Activated naive CD4-positive, alpha-beta T cell treated with anti-CD3 and anti-CD28 coated beads for 36 hours (primary cell): ENCODE results near the gene ETV6. TPM values are rescaled to one million over a fixed set of nuclear protein-coding genes. Genes with fewer than 3 reads are reported as not detected.

Experiments used
- CTCF ChIA-PET: fragments of 350-600 bp; sonication (Branson Sonifier 250); formaldehyde crosslinking; loops from one replicate; lab custom pipeline; 2021; ENCODE audit warnings: antibody characterized with exemption; lab: Charles Lee
- DNase-seq: peaks from one replicate; pipeline ENCODE4 v3.0.0-alpha.2; 2020
- H3K27ac Mint-ChIP-seq: one replicate; pipeline ENCODE4 v1.8.0; 2021; ENCODE audit warnings: mild to moderate bottlenecking, mixed read lengths
- H3K27me3 Mint-ChIP-seq: one replicate; pipeline ENCODE4 v1.8.0; 2021; ENCODE audit warnings: low read depth, mixed read lengths
- H3K36me3 Mint-ChIP-seq: one replicate; pipeline ENCODE4 v1.8.0; 2021; ENCODE audit warnings: low read depth, mixed read lengths
- H3K4me1 Mint-ChIP-seq: one replicate; pipeline ENCODE4 v1.8.0; 2021; ENCODE audit warnings: low read depth, mixed read lengths
- H3K4me3 Mint-ChIP-seq: one replicate; pipeline ENCODE4 v1.8.0; 2021; ENCODE audit warnings: mild to moderate bottlenecking, moderate library complexity, mixed read lengths
- H3K9me3 Mint-ChIP-seq: one replicate; pipeline ENCODE4 v1.8.0; 2021; ENCODE audit warnings: mixed read lengths
- intact Hi-C: fragments of 100-400 bp; cut with micrococcal nuclease; formaldehyde crosslinking; loops from one replicate; pipeline ENCODE4 v1.15.1; 2023
- total RNA-seq, 2 experiments: library from RNA; stranded (reverse); gene quantifications; one replicate each; pipeline ENCODE4 v1.2.3, GENCODE V29; 2021

ETV6 gene
- total RNA-seq, 2 experiments from 2014 or later: 48.1 to 48.6 TPM

DNA sequence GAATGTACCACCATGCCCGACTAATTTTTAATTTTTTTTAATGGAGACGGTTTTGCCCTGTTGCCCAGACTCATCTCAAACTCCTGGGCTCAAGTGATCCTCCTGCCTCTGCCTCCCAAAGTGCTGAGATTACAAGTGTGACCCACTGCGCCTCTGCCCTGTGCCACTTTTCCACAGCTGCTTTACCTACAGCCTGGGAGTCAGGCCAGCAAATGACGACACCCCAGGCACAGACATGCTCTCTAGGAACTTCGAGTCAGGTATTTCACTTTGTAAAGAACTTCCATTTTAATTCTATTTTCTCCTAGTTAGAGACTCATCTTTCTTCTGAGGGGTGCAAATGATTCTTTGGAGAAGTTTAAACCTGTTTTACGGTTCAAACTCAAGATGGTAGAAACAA is 89.0 kb downstream of the ETV6 start:
- no peak for DNase-seq
- no peaks in the 10 kb centered on the region for H3K9me3 Mint-ChIP-seq
- CTCF ChIA-PET: no interaction called here
- H3K4me1 Mint-ChIP-seq: peaks cover 54% of the 10 kb centered on the region
- intact Hi-C loops: no loop called here
- H3K27me3 Mint-ChIP-seq: no peaks in the 10 kb centered on the region
- peaks cover 6% of the 10 kb centered on the region for H3K36me3 Mint-ChIP-seq
- no peak overlapping the region for H3K27ac Mint-ChIP-seq
- no peak overlapping the region for H3K4me3 Mint-ChIP-seq

DNA sequence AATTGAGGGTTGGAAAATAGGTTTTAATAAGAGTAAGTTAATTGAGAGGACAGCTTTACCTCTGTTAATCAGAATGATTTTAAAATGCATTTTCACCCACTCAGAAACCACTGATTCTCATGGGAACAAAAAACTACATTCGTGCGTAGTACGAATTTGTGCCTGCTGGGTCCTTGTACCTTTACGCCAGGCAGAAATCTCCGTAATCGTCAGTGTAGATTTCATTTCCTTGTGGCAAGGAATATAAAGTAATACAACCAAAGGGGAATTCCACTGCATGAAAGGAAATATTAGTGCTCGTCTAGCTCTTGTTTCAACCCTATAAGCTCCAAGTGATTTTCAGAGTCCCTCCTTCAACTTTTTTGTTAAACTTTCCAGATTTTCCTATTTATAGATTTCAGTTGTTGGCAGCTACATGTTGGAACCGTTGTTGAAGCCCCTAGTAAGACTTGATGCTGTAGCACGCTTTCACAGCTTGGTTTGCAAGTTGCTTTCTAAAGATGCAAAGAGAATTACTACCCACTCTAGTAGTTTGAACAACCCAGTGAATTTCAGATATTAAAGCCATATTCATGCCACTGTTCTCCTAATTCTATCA is 90.6 kb downstream of the ETV6 start:
- CTCF ChIA-PET: no interaction called here
- Mint-ChIP-seq H3K4me3 (no peak overlapping the region), H3K4me1 (peaks cover 53% of the 10 kb centered on the region), H3K9me3 (no peaks in the 10 kb centered on the region), H3K27me3 (no peaks in the 10 kb centered on the region), H3K36me3 (peaks cover 5% of the 10 kb centered on the region), H3K27ac (no peak overlapping the region)
- intact Hi-C loops: no loop called here
- DNase-seq: no peak

DNA sequence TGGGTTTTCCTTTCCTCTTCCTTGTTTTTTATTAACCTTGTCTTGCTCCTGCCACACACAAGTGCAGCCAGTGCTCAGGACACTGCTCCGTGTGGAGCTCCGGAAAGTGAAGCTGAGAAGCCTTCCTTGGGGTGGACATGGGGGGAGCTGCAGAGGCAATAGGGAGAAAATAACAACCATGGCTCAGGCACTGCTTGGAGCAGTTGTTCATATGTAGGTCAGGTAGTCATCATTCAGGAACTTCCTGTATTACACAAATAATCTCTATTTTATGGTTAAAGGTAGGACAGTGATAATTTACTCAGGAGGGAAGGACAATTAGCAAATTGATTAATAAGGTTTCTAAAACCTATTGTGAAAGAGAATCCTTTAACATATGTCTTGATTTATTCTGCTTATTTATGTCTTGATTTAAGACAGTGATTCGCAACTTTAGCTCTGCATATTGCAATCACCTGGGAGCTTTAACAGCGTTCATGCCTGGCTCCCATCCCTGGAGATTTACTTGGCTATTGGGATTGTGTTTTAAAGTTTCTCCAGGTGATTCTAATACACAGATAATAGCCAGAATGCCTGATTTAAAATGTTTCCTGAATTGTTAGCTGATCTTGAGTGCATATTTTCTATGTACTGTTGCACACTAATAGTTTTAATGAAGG is 92.1 kb downstream of the ETV6 start:
- Mint-ChIP-seq H3K4me3 (no peak overlapping the region), H3K27me3 (no peaks in the 10 kb centered on the region), H3K9me3 (no peaks in the 10 kb centered on the region), H3K27ac (no peak overlapping the region), H3K4me1 (peaks cover 62% of the 10 kb centered on the region), H3K36me3 (peaks cover 5% of the 10 kb centered on the region)
- intact Hi-C loops: no loop called here
- DNase-seq: no peak
- CTCF ChIA-PET: interaction anchor here (1.0 kb wide), 1 partner anchor 18 kb away, joined by 3 read pairs; no protein-coding TSS in a partner anchor

DNA sequence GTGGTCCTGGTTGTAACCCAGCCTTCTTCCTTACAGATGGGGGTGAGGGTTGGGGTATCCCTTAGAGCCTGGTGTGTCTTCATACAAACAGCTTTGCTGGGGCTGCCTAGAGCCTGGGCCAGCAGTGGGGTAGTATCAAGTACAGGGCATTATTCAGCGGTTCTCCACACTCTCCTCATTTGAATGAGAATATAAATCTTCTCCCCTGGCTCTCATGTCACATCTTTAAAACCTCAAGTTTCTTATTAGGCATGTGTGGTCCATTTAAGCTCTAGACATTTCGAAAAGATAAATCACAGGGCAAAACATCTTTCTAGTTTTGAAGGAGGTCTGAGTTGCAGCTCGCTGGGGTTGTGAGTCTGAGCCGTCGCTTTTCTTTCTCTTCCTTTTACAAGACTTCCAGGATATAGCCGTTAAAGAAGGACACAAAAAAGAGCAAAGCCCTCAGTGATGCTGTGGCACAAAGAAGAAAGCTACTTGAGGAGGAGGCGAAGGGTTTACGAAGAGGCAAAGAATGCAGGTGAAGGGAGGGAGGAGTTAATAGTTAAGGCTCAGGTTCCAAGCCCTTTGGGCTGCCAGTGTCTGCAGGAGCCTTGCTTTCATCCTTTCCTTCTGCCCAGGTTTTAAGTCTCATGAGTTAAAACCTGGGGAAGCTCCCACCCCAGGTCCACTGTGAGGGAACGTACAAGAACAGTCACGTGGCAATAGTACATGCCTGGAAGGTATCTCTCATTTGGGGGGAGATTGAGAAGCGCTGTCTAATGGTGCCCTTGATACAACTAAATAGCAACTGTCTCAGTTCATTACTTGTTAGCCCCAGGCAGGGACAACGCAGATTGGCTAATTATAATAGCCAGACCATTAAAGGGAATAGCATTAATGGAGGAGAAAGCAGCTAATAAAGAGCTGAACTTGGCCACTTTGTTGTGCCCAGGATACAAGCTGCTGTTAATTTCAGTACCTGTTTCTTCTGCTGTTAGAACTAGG is 94.2 kb downstream of the ETV6 start:
- no peaks in the 10 kb centered on the region for H3K9me3 Mint-ChIP-seq
- DNase-seq: no peak
- H3K4me3 Mint-ChIP-seq: no peak overlapping the region
- no peaks in the 10 kb centered on the region for H3K27me3 Mint-ChIP-seq
- peaks cover 51% of the 10 kb centered on the region for H3K4me1 Mint-ChIP-seq
- peaks cover 4% of the 10 kb centered on the region for H3K36me3 Mint-ChIP-seq
- CTCF ChIA-PET: interaction anchor here (0.6 to 1.8 kb wide), 3 partner anchors 12 to 309 kb away, joined by 4 to 5 read pairs (median 4); no protein-coding TSS in a partner anchor
- intact Hi-C loops: no loop called here
- no peak overlapping the region for H3K27ac Mint-ChIP-seq

DNA sequence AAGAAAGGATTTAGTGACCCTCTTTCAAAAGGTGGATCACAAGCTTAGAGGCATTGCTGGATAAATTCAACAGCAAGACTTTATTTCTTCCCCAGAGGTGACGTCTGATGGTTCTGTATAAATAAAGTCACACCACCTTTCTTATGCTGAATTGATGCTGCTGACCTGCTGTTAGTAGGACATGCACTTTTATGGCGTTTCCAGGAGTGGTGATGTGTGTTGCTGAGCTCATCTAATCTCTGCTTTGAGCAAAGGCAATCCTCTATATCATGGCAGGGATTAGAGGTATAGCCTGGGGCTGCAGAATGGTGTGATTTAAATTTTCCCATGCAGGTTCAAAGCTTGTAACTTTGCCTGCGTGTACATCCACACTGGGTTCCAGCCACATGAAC is 94.9 kb downstream of the ETV6 start:
- Mint-ChIP-seq H3K4me1 (peaks cover 47% of the 10 kb centered on the region), H3K27ac (no peak overlapping the region), H3K36me3 (peaks cover 3% of the 10 kb centered on the region), H3K27me3 (no peaks in the 10 kb centered on the region), H3K4me3 (no peak overlapping the region), H3K9me3 (no peaks in the 10 kb centered on the region)
- intact Hi-C loops: no loop called here
- CTCF ChIA-PET: interaction anchor here (1.1 to 1.8 kb wide), 3 partner anchors 10 to 163 kb away, joined by 3 to 5 read pairs (median 4); no protein-coding TSS in a partner anchor
- DNase-seq: no peak

DNA sequence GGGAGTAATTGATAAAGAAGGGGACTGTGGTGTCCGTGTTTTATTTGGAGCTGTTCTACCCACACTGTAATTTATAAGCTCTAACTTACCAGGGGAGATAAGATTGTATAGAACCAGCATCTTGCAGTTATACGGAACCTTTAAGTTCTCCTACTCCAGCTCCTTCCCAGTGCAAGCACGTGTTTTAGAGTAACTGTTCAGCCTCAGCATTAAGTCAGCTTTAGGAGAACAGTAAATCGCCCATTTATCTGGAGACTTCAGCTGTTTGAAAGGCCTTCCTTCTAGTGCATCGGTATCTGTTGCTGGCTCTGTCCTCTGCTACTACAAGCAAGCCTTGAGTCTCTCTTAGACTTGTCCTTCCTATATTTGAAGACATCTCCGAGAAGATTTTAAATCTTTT is 95.6 kb downstream of the ETV6 start:
- CTCF ChIA-PET: interaction anchor here (0.6 to 1.8 kb wide), 3 partner anchors 11 to 1275 kb away, joined by 3 to 5 read pairs (median 4); no protein-coding TSS in a partner anchor
- peaks cover 46% of the 10 kb centered on the region for H3K4me1 Mint-ChIP-seq

DNA sequence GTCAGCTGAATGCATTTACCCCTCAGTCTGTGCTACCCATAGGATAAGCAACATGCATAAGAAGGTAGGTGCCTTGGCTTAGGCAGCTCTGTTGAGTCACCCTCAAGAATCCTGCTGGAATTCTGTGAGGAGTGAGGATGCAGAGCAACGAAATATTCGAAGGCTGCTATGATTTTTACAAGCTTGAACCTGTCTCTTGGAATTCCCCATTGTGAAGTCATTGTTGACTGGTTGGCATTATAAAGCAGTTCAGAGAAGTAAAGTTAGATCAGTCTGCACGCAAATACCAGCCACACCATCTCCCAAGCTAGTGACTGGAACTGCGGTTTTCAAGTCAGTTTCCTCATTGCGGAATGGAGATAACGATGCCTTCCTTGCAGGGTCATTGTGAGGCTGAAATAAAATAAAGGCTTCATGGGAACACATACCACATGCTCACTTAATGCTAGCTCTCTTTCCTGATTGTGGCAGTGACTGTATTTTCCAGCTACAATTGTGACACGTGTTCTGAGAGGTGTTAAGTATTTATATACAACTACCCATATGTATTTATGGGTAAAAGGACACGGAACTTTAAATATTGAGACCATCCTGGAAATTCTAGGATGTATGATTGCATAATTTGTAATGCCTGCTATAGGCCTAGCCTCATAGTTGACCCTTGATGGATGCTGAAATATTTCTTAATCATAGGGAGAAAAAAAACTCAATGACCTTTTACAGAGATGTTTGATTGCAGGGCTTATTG is 96.7 kb downstream of the ETV6 start:
- H3K9me3 Mint-ChIP-seq: no peaks in the 10 kb centered on the region
- H3K36me3 Mint-ChIP-seq: peaks cover 4% of the 10 kb centered on the region
- intact Hi-C loops: loop anchor here (2.0 kb wide), 1 partner anchor 17 kb away; no protein-coding TSS in a partner anchor
- H3K4me1 Mint-ChIP-seq: peaks cover 40% of the 10 kb centered on the region
- no peaks in the 10 kb centered on the region for H3K27me3 Mint-ChIP-seq
- DNase-seq: peak; percentile 22
- H3K27ac Mint-ChIP-seq: no peak overlapping the region
- no peak overlapping the region for H3K4me3 Mint-ChIP-seq
- CTCF ChIA-PET: interaction anchor here (1.0 kb wide), 1 partner anchor 15 kb away, joined by 3 read pairs; no protein-coding TSS in a partner anchor

More for the DNA sequence above, 95.6 kb downstream of the ETV6 start:
- Mint-ChIP-seq H3K4me3 (no peak overlapping the region), H3K9me3 (no peaks in the 10 kb centered on the region), H3K27me3 (no peaks in the 10 kb centered on the region), H3K36me3 (peaks cover 3% of the 10 kb centered on the region), H3K27ac (no peak overlapping the region)
- intact Hi-C loops: no loop called here
- no peak for DNase-seq

DNA sequence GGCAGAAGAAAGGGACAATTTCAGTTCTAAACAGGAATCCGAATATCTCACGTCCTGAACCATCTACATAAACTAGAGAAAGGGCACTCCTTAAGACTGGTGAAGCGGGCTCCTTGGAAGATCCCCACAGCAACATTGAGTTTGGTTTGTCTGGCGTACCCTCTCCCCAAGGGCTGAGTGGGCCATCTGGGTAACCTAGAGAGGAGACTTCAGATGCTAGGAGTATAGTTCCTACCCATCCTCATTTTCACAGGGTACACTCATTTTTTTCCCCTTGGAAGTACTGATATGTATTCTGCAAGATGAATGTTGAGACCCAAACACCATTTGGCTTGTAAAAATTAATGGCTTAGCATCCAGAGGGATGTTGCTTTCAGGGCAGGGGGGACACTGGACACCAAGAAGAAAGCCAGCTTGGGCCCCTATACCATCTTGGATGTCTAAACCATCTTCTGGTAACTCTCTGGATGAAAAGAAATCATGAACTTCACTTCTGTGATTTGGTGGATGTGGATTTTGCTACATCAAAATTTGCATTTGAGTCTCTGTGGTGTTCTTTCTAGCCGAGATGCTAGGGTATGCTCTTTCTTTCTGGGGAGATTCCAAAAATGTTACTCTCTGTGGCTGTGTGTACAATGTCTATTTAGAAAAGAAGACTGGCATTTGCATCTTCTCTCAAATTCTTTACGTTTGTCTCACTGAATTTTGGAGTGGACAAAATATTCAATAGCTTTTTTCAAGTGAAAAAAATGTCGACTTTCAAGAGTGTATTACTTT is 97.7 kb downstream of the ETV6 start:
- Mint-ChIP-seq H3K27ac (no peak overlapping the region), H3K9me3 (no peaks in the 10 kb centered on the region), H3K36me3 (peaks cover 8% of the 10 kb centered on the region), H3K4me1 (peaks cover 34% of the 10 kb centered on the region), H3K27me3 (no peaks in the 10 kb centered on the region), H3K4me3 (no peak overlapping the region)
- intact Hi-C loops: loop anchor here (2.0 kb wide), 1 partner anchor 16 kb away; no protein-coding TSS in a partner anchor
- CTCF ChIA-PET: interaction anchor here (0.7 to 1.4 kb wide), 3 partner anchors 11 to 16 kb away, joined by 3 to 7 read pairs (median 3); no protein-coding TSS in a partner anchor
- DNase-seq: no peak

DNA sequence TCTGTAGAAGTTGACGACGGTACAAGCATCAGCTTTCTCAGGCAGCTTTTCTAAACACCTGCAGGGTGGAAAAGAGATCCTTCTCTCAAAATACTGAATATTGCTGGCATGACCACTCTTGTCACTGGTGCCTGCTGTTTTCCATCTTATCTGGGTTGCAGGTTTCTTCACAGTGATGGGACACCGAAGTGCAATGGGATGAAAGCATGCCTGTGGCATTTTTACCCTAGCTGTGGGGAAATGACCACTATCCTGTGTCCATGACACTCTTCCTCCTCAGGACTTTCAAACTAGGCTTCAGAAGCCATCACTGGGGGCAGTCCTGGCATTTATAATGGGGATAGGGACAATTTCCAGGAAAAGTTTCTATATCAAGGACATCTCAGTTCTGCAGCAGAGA is 98.5 kb downstream of the ETV6 start:
- H3K4me3 Mint-ChIP-seq: no peak overlapping the region
- peaks cover 34% of the 10 kb centered on the region for H3K4me1 Mint-ChIP-seq
- CTCF ChIA-PET: interaction anchor here (0.6 to 1.4 kb wide), 3 partner anchors 10 to 61 kb away, joined by 3 to 7 read pairs (median 3); no protein-coding TSS in a partner anchor
- intact Hi-C loops: loop anchor here (2.0 kb wide), 1 partner anchor 15 kb away; no protein-coding TSS in a partner anchor
- no peak overlapping the region for H3K27ac Mint-ChIP-seq
- peaks cover 11% of the 10 kb centered on the region for H3K36me3 Mint-ChIP-seq
- no peaks in the 10 kb centered on the region for H3K27me3 Mint-ChIP-seq
- H3K9me3 Mint-ChIP-seq: no peaks in the 10 kb centered on the region
- DNase-seq: no peak

DNA sequence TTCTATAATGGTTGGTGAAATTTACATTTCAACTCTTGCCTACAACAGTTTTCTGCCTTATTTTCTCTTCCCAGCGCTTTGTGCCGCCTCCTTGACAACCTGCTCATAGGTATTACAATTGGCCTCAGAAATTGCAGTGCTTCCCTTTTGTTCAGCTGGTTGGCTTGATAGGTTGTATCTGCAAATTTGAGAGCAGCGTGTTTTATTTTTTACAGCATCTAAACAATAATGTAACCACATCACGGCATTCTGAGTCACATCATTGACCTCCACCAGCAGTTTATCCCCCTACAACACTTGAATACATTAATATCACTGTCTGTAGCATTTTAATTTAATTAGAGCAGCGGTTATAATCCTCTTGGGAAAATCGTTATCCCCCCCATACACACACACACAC is 99.4 kb downstream of the ETV6 start:
- intact Hi-C loops: no loop called here
- Mint-ChIP-seq H3K9me3 (no peaks in the 10 kb centered on the region), H3K27me3 (no peaks in the 10 kb centered on the region), H3K4me3 (no peak overlapping the region), H3K27ac (no peak overlapping the region), H3K36me3 (peaks cover 20% of the 10 kb centered on the region), H3K4me1 (peaks cover 25% of the 10 kb centered on the region)
- no peak for DNase-seq
- CTCF ChIA-PET: no interaction called here
